Mesothelial cell of epicardium (in vitro differentiated cells): ENCODE measurements around the gene CHURC1. TPM values are rescaled to one million over a fixed set of nuclear protein-coding genes. Genes with fewer than 3 reads are reported as not detected.
A peak's percentile ranks its signal among the peaks of the same experiment; 100 is the strongest.

Experiments used
- DNase-seq, 2 experiments: peaks; one replicate each; pipeline ENCODE4 v3.0.0; 2021; ENCODE audit warnings: low spot score in 2 of 2; ENCODE audit not compliant: unreplicated experiment in 2 of 2
- H3K27ac Mint-ChIP-seq: 2 replicates; pipeline ENCODE4 v1.8.0; 2021; ENCODE audit warnings: mixed read lengths
- H3K27me3 Mint-ChIP-seq: 2 replicates; pipeline ENCODE4 v1.8.0; 2021; ENCODE audit warnings: low read depth, mixed read lengths
- H3K36me3 Mint-ChIP-seq: 2 replicates; pipeline ENCODE4 v1.8.0; 2021; ENCODE audit warnings: mixed read lengths
- H3K4me1 Mint-ChIP-seq: 2 replicates; pipeline ENCODE4 v1.8.0; 2021; ENCODE audit warnings: mixed read lengths
- H3K4me3 Mint-ChIP-seq: 2 replicates; pipeline ENCODE4 v1.8.0; 2021; ENCODE audit warnings: mild to moderate bottlenecking, moderate library complexity, mixed read lengths
- H3K9me3 Mint-ChIP-seq: 2 replicates; pipeline ENCODE4 v1.8.0; 2021; ENCODE audit warnings: mixed read lengths
- total RNA-seq: library from RNA; stranded (reverse); gene quantifications from 3 replicates; pipeline ENCODE4 v1.2.1, GENCODE V29; 2021
- TF ChIP-seq, protein P1 (sequence below): fragments of 200-600 bp; sonication (generic); IDR thresholded peaks from one replicate; pipeline ENCODE4 v1.5.0; 2021; ENCODE audit warnings: antibody characterized with exemption; ENCODE audit not compliant: unreplicated experiment

CHURC1 gene
- total RNA-seq, 1 donor from 2014 or later: 45.8 TPM

DNA sequence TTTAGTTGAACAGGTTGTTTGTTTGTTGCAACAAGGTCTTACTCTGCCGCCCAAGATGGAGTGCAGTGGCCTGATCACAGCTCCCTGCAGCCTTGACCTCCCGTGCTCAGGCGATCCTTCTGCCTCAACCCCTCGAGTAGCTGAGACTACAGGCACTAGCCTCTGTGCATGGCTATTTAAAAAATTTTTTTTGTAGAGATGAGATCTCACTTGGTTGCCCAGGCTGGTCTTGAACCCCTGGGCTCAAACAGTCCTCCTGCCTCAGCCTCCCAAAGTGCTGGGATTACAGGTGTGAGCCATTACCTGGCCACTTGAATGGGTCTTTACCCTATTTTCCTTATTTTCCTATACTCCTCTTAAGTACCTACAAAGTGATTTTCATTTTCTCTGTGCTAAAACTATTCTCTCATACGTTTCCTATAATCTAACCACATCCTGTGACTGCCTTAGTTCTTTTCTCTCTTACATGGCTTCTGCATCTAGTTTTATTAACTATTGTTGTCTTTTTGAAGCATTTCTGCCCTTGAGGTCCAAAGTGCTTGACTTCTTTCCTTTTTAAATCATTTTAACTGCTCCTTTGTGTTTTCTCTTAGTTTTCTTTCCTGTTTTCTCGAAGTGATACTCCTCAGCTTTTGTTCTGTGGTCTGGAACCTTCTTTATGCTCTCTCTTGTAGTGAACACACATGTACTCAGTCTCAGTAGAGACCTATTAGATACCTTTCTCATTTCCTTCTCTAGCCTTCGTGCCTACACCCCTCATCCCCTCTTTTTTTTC lies 14.2 kb downstream of the CHURC1 start:
- TF ChIP-seq, protein P1, sequence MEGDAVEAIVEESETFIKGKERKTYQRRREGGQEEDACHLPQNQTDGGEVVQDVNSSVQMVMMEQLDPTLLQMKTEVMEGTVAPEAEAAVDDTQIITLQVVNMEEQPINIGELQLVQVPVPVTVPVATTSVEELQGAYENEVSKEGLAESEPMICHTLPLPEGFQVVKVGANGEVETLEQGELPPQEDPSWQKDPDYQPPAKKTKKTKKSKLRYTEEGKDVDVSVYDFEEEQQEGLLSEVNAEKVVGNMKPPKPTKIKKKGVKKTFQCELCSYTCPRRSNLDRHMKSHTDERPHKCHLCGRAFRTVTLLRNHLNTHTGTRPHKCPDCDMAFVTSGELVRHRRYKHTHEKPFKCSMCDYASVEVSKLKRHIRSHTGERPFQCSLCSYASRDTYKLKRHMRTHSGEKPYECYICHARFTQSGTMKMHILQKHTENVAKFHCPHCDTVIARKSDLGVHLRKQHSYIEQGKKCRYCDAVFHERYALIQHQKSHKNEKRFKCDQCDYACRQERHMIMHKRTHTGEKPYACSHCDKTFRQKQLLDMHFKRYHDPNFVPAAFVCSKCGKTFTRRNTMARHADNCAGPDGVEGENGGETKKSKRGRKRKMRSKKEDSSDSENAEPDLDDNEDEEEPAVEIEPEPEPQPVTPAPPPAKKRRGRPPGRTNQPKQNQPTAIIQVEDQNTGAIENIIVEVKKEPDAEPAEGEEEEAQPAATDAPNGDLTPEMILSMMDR: no peak
- Mint-ChIP-seq H3K27me3 (no peaks in the 10 kb centered on the region), H3K4me1 (peaks cover 4% of the 10 kb centered on the region), H3K4me3 (no peak overlapping the region), H3K36me3 (peaks cover 30% of the 10 kb centered on the region), H3K27ac (no peak overlapping the region), H3K9me3 (no peaks in the 10 kb centered on the region)
- no peak for DNase-seq

DNA sequence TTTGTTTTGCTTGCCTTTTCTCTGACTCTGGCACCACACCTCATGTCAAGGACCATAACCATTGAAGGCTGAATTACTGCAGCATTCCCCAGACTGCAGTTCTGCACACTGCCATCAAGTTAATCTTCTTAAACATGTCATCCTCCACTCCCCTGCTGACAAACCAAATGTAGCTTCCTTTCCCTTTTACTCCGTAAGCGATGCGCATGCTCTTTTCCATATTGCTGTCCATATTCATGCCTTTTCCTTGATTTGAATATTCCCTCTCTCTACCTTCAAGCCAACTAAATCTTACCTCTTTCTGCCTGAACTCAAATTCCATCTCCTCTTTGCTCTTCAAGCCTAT lies 14.7 kb downstream of the CHURC1 start:
- Mint-ChIP-seq H3K9me3 (no peaks in the 10 kb centered on the region), H3K27ac (no peak overlapping the region), H3K4me3 (no peak overlapping the region), H3K27me3 (no peaks in the 10 kb centered on the region), H3K36me3 (peaks cover 25% of the 10 kb centered on the region), H3K4me1 (peaks cover 4% of the 10 kb centered on the region)
- no peak for DNase-seq
- TF ChIP-seq, protein P1: no peak

DNA sequence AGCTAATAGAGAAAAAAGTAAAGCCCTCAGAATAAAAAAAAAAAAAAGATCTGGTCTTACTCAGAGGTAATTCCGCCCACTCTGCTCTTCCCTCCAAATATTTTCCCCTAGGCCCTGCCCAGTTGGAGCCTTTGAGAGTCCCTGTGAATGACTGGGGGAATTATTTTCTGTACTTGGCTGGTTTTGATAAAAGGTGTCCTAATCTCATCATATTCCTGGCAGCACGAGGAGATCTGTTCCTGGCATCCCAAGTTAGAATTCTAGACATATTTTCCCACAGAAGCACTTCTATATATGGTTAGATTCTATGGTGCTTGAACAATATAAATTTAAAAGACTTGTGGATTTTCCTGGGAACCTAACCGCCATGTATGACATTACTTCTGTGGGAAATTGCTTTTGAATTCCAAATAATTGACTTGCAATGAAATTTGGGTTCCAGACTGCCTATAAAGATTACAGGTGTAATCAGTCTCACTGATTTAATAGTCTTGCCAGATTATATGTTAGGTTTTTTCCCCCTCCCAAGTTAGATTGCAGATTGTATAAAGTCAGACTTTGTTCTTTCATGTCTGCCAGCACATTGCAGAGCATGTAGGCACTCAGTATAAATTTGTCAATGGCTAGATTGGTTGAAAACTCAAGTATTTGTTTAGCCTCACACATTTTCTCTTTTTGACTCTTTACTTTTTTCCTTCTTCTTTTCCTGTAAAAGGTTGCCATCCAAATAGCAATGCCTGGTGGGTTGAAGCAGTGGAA lies 16.0 kb downstream of the CHURC1 start:
- Mint-ChIP-seq H3K27me3 (no peaks in the 10 kb centered on the region), H3K4me1 (peaks cover 4% of the 10 kb centered on the region), H3K4me3 (no peak overlapping the region), H3K36me3 (peaks cover 25% of the 10 kb centered on the region), H3K27ac (peak overlapping the region; percentile 72), H3K9me3 (no peaks in the 10 kb centered on the region)
- TF ChIP-seq, protein P1: no peak
- DNase-seq: no peak

DNA sequence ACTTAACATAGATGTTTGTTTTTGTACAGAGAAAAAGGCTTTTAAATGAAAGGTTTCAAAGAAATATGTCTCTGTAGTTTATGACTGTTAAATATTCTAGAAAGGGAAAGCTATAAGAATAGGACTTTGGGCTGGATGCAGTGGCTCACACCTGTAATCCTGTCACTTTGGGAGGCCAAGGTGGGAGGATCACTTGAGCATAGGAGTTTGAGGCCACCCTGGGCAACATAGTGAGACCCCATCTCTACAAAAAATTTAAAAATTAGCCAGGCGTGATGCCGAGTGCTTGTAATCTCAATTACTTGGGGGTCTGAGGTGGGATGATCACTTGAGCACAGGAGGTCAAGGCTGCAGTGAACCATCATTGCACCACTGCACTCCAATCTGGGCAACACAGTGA lies 16.9 kb downstream of the CHURC1 start:
- Mint-ChIP-seq H3K27ac (no peak overlapping the region), H3K4me1 (peaks cover 9% of the 10 kb centered on the region), H3K27me3 (no peaks in the 10 kb centered on the region), H3K9me3 (no peaks in the 10 kb centered on the region), H3K4me3 (no peak overlapping the region), H3K36me3 (peaks cover 23% of the 10 kb centered on the region)
- no peak for DNase-seq
- TF ChIP-seq, protein P1: no peak

DNA sequence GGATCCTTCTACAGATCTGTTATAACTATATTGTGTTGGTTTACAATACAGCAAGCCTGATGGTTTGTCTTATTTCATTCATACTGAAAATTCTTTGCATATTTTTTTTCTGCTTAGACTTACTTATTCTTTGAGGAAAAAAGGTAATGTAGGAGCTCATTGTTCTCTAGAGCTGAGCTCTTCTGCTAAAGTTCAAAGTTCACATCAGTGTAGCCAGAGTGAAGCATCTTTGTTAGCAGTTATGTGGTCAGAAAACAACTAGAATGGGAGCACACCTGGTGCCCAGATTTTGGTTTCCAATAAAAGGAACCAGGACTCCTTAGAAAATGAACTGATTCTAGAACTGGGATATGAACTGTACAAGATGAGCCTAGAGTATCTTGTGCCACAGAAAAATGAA lies 18.0 kb downstream of the CHURC1 start:
- DNase-seq: no peak
- Mint-ChIP-seq H3K9me3 (no peaks in the 10 kb centered on the region), H3K27ac (no peak overlapping the region), H3K4me3 (no peak overlapping the region), H3K4me1 (peaks cover 20% of the 10 kb centered on the region), H3K36me3 (peaks cover 18% of the 10 kb centered on the region), H3K27me3 (no peaks in the 10 kb centered on the region)
- TF ChIP-seq, protein P1: no peak
